ENCODE results near the gene RAB3GAP1.
"Not testable (repeated sequence)": the region's sequence is repeated elsewhere in the genome, so short reads cannot be mapped to it uniquely, and the experiment has no call there.

Gene RAB3GAP1

GRCh38 chr2:135105513-135106316 is 53.6 kb downstream of the RAB3GAP1 start:
- DNase-seq (ENCODE audit: low read depth in 2 of 2), result not testable (repeated sequence)

- no peak for DNase-seq (ENCODE audit: low read depth in 2 of 2)
Measured at GRCh38 chr2:135113322-135113721, 61.2 kb downstream of the RAB3GAP1 start.

- DNase-seq (ENCODE audit: low read depth in 2 of 2), result no peak
Measured at GRCh38 chr2:135119582-135119981, 67.5 kb downstream of the RAB3GAP1 start.

- no peak for DNase-seq (ENCODE audit: low read depth in 2 of 2)
Measured at GRCh38 chr2:135121016-135121657, 69.0 kb downstream of the RAB3GAP1 start.

- DNase-seq (ENCODE audit: low read depth in 2 of 2), result not testable (repeated sequence)
Measured at GRCh38 chr2:135121658-135122039, 69.6 kb downstream of the RAB3GAP1 start.

GRCh38 chr2:135124924-135125886 is 73.1 kb downstream of the RAB3GAP1 start:
- no peak for DNase-seq (ENCODE audit: low read depth in 2 of 2)

- no peak for DNase-seq (ENCODE audit: low read depth in 2 of 2)
Measured at GRCh38 chr2:135125940-135126339, 73.8 kb downstream of the RAB3GAP1 start.

GRCh38 chr2:135130751-135131150 is 78.7 kb downstream of the RAB3GAP1 start:
- DNase-seq (ENCODE audit: low read depth in 2 of 2), result no peak

- no peak for DNase-seq (ENCODE audit: low read depth in 2 of 2)
Measured at GRCh38 chr2:135132314-135132713, 80.2 kb downstream of the RAB3GAP1 start.

GRCh38 chr2:135140606-135141005 is 88.5 kb downstream of the RAB3GAP1 start:
- DNase-seq (ENCODE audit: low read depth in 2 of 2), result no peak

- no peak for DNase-seq (ENCODE audit: low read depth in 2 of 2)
Measured at GRCh38 chr2:135142323-135142722, 90.2 kb downstream of the RAB3GAP1 start.

- no peak for DNase-seq (ENCODE audit: low read depth in 2 of 2)
Measured at GRCh38 chr2:135144343-135144742, 92.3 kb downstream of the RAB3GAP1 start.

GRCh38 chr2:135149251-135149650 is 97.2 kb downstream of the RAB3GAP1 start:
- no peak for DNase-seq (ENCODE audit: low read depth in 2 of 2)

GRCh38 chr2:135150725-135151124 is 98.6 kb downstream of the RAB3GAP1 start:
- no peak for DNase-seq (ENCODE audit: low read depth in 2 of 2)

- no peak for DNase-seq (ENCODE audit: low read depth in 2 of 2)
Measured at GRCh38 chr2:135151615-135152014, 99.5 kb downstream of the RAB3GAP1 start.

GRCh38 chr2:135152361-135152760 is 100.3 kb downstream of the RAB3GAP1 start:
- no peak for DNase-seq (ENCODE audit: low read depth in 2 of 2)

- no peak for DNase-seq (ENCODE audit: low read depth in 2 of 2)
Measured at GRCh38 chr2:135154962-135155361, 102.9 kb downstream of the RAB3GAP1 start.

- DNase-seq (ENCODE audit: low read depth in 2 of 2), result no peak
Measured at GRCh38 chr2:135157856-135158255, 105.8 kb downstream of the RAB3GAP1 start.

GRCh38 chr2:135159191-135159590 is 107.1 kb downstream of the RAB3GAP1 start:
- DNase-seq (ENCODE audit: low read depth in 2 of 2), result no peak

GRCh38 chr2:135162377-135162776 is 110.3 kb downstream of the RAB3GAP1 start:
- no peak for DNase-seq (ENCODE audit: low read depth in 2 of 2)

GRCh38 chr2:135162786-135163185 is 110.7 kb downstream of the RAB3GAP1 start:
- DNase-seq (ENCODE audit: low read depth in 2 of 2), result no peak

GRCh38 chr2:135163306-135163705 is 111.2 kb downstream of the RAB3GAP1 start:
- DNase-seq (ENCODE audit: low read depth in 2 of 2), result no peak

Measured in stimulated activated CD8-positive, alpha-beta memory T cell treated with anti-CD3 and anti-CD28 coated beads, Interleukin-7, amount 100 ng/mL, for 1 hour (primary cell).